GM12891 (cell line): Measurements from ENCODE around the gene TMEM156.

Experiments
- PAX5 ChIP-seq: IDR thresholded peaks from 2 replicates; pipeline ENCODE4 v1.6.1; 2011; ENCODE audit warnings: low read length, moderate library complexity, mild to moderate bottlenecking; ENCODE audit not compliant: insufficient read depth, severe bottlenecking
- POLR2A ChIP-seq: IDR thresholded peaks from 2 replicates; pipeline ENCODE4 v1.6.1; 2011; ENCODE audit warnings: low read depth, low read length, control low read depth
- POLR2AphosphoS5 ChIP-seq: IDR thresholded peaks from 2 replicates; pipeline ENCODE4 v1.6.1; 2011; ENCODE audit warnings: low read depth, low read length, control low read depth
- TAF1 ChIP-seq: IDR thresholded peaks from 2 replicates; pipeline ENCODE4 v1.6.1; 2011; ENCODE audit warnings: low read depth, low read length, control low read depth

- TF ChIP-seq POLR2AphosphoS5 (no peak), PAX5 (no peak), POLR2A (no peak), TAF1 (no peak)
Measured at GRCh38 chr4:38949411-38950051, 82.7 kb downstream of the TMEM156 start.
